Fibroblast of skin of left biceps (primary cell): ENCODE results near the gene OR51V1.
"Not testable (repeated sequence)": the region's sequence is repeated elsewhere in the genome, so short reads cannot be mapped to it uniquely, and the experiment has no call there.

Experiments
- DNase-seq, 2 experiments: peaks; one replicate each; pipeline ENCODE4 v3.0.0-alpha.2; 2013; ENCODE audit warnings: low read depth in 2 of 2

OR51V1 gene, protein sequence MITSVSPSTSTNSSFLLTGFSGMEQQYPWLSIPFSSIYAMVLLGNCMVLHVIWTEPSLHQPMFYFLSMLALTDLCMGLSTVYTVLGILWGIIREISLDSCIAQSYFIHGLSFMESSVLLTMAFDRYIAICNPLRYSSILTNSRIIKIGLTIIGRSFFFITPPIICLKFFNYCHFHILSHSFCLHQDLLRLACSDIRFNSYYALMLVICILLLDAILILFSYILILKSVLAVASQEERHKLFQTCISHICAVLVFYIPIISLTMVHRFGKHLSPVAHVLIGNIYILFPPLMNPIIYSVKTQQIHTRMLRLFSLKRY

GRCh38 chr11:5200582-5200981, at the start of gene OR51V1:
Gene OR51V1 (minus strand): TSS chr11:5200682. CDS start chr11:5200682, 0 bp downstream.
- DNase-seq: no peak

DNA sequence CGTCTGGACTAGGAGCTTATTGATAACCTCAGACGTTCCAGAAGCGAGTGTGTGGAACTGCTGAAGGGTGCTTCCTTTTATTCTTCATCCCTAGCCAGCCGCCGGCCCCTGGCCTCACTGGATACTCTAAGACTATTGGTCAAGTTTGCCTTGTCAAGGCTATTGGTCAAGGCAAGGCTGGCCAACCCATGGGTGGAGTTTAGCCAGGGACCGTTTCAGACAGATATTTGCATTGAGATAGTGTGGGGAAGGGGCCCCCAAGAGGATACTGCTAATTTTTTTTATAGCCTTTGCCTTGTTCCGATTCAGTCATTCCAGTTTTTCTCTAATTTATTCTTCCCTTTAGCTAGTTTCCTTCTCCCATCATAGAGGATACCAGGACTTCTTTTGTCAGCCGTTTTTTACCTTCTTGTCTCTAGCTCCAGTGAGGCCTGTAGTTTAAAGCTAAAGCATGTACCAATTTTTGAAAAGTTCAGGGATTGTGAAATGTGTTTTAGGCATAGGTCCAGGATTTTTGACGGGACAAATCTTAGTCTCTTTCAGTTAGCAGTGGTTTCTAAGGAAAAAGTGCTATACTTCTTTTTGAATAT, 49.4 kb upstream of the OR51V1 start, which contains the start of gene HBG1:
Gene HBG1, minus strand, starts transcription at position 51 of the 590 bp plus-strand sequence. CDS start 53 bp downstream, outside the sequence.
- DNase-seq: not testable (repeated sequence)

- DNase-seq: not testable (repeated sequence)
Observed at GRCh38 chr11:5248498-5248897, 48.0 kb upstream of the OR51V1 start.

DNA sequence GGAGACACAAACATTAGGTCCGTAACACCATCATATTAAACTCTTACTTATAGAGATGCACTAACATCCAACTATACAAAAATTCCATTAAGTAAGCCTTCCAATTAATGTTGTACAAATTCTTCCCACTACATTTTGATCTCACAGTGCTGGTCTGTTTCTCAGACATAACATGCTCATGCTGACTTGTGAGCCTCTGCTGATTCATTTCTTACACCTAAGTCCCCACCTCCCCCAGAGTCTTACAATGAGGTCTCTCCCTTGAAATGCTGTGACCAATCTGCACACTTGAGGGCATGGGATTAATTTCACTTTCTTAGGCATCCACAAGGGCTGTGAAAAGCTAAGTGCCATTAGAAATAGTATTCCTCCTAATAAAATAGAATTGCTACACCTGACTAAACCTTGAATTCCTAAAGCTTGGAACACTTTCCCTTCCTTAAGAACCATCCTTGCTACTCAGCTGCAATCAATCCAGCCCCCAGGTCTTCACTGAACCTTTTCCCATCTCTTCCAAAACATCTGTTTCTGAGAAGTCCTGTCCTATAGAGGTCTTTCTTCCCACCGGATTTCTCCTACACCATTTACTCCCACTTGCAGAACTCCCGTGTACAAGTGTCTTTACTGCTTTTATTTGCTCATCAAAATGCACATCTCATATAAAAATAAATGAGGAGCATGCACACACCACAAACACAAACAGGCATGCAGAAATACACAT, 47.1 kb upstream of the OR51V1 start:
- DNase-seq: no peak

DNA sequence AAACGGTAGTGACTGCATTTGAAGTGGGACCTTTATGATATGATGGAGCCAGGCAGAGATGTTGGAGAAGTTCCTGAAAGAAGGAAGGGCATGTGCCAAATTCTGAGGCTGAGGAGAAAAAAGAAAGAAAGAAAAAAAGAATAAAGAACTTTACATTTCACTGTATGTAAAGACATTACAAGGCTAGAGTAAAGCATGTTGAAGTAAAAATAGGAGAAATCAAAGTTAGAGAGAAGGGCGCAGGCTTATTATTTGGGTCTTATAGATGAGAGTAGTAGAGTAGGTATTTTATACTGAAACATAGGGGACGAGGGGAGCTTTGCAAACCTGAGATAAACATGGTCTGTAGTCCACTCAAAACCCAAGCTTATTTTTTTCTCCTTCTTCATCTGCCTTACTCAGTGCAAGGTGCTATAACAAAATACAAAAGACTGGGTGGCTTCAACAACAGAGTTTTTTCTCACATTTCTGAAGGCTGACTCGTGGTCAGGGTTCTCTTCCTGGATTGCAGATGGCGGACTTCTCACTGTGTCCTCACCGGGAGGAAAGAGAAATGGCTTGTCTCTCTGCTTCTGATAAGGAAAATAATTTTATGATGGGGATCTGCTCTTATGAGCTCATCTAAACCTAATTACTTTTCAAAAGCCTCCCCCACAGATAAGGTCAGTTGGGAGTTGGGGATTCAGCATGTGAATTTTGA, 46.4 kb upstream of the OR51V1 start:
- no peak for DNase-seq

- DNase-seq: no peak
Observed at GRCh38 chr11:5245155-5245554, 44.7 kb upstream of the OR51V1 start.

GRCh38 chr11:5243816-5244180, 43.3 kb upstream of the OR51V1 start:
- no peak for DNase-seq

- DNase-seq: no peak
Observed at GRCh38 chr11:5242933-5243815, 42.7 kb upstream of the OR51V1 start.

DNA sequence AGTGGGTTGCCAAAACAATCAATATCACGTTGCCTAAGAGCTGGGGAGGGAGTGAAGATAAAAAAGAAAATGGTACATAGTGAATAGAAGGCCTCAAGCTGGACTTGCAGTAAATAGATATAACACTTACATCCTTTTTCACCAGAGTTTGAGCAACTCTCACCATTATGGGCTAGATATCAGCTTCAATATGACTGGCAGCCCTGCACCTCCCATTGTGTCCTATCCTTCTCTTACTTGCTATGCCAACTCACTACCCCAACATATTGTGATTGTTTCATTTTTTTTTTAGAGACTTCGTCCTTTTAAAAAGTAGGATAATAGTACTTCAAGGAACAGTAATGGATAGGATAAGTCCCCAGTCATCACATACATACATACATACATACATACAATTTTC, 41.7 kb upstream of the OR51V1 start:
- DNase-seq: no peak

DNA sequence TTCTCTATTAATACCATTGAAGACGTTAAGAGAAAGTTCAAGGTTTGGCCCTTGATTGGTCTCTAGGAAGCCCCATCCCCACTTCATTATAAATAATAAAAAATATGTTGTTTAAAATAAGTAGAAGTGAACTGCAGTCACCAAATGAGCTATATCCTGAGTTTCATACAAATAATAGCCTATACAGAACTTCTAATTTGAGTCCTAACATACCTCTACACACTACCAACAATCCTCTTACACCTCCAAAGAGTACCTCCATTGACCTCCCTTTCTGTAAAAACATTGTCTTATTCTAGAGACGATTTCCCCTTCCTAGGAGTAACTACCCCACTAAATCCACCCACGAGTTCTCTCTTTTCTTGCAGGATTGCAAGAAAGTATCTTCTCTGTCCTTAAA, 41.0 kb upstream of the OR51V1 start:
- DNase-seq: no peak

DNA sequence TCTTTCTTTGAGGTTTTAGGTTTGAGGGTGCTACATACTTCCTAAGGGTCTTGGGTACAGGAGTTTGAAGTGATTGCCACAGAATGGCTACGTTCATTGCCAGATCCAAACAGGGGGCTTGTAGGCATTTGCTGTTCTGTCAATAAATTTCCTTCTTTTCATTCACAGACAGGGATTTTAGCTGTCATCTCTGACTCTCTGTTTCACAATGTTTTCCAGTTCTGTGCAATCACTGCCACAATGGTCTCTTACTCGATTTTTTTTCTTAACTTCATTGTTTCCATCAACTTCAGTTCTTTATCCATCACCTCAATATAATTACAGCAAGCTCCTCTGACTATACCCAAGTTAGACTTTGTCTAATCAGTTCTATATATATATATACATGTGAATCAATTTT, 40.0 kb upstream of the OR51V1 start:
- DNase-seq: no peak

DNA sequence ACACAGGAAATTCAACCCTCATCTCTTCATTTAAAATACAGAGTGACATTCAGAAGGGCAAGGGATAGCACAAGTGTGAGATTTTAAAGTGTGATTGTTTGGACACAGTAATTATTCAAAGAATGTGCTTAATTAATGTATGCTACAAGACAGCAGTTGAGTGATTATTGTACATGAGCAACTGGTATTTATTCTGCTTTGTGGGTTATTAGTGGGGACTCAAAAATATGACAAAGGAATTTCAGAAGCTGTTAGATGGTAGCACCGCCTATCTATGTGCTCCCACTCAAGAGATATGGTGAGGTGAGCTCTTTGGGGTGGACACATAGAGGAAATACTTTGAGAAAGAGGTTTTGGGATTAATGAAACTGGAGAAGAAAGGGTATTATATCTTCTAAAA, 39.6 kb upstream of the OR51V1 start:
- no peak for DNase-seq

- no peak for DNase-seq
Observed at GRCh38 chr11:5239046-5239445, 38.6 kb upstream of the OR51V1 start.

- no peak for DNase-seq
Observed at GRCh38 chr11:5238486-5238885, 38.0 kb upstream of the OR51V1 start.

DNA sequence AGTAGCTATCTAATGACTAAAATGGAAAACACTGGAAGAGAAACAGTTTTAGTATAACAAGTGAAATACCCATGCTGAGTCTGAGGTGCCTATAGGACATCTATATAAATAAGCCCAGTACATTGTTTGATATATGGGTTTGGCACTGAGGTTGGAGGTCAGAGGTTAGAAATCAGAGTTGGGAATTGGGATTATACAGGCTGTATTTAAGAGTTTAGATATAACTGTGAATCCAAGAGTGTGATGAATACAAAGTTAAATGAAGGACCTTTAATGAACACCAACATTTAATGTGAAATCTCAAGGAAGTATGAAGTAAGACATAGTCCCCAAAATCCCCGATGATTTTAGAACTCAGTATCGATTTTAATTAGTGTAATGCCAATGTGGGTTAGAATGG, 36.9 kb upstream of the OR51V1 start:
- no peak for DNase-seq

DNA sequence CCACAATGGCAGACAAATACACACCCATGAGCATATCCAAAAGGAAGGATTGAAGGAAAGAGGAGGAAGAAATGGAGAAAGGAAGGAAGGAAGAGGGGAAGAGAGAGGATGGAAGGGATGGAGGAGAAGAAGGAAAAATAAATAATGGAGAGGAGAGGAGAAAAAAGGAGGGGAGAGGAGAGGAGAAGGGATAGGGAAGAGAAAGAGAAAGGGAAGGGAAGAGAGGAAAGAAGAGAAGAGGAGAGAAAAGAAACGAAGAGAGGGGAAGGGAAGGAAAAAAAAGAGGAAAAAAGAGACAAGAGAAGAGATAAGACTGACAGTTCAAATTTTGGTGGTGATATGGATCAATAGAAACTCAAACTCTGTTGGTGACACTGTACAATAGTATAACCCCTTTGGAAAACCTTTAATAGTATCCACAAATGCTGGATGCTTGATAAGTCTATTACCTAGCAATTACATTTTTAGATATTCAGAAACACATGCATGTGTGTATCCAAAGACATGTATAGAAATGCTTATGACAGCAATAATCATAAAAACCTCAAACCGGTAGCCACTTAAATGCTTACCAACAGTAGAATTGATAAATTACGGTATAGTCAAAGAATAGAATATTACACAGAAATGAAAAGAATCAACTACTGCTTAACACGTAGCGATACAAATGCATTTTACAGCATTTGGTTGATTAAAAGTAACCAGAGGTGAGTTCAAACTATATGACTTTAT, 35.0 kb upstream of the OR51V1 start:
- no peak for DNase-seq

DNA sequence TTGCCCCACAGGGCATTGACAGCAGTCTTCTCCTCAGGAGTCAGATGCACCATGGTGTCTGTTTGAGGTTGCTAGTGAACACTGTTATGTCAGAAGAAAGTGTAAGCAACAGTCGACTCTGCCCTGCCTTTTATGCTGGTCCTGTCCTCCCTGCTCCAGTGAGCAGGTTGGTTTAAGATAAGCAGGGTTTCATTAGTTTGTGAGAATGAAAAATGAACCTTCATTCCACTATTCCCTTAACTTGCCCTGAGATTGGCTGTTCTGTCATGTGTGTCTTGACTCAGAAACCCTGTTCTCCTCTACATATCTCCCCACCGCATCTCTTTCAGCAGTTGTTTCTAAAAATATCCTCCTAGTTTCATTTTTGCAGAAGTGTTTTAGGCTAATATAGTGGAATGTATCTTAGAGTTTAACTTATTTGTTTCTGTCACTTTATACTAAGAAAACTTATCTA, 33.9 kb upstream of the OR51V1 start, which contains the start of gene HBD:
Gene HBD, minus strand, starts transcription at position 103 of the 454 bp plus-strand sequence. Its CDS starts 50 bp downstream, at position 53.
- no peak for DNase-seq

- no peak for DNase-seq
Observed at GRCh38 chr11:5233307-5233706, 32.8 kb upstream of the OR51V1 start.

- no peak for DNase-seq
Observed at GRCh38 chr11:5232821-5233220, 32.3 kb upstream of the OR51V1 start.

DNA sequence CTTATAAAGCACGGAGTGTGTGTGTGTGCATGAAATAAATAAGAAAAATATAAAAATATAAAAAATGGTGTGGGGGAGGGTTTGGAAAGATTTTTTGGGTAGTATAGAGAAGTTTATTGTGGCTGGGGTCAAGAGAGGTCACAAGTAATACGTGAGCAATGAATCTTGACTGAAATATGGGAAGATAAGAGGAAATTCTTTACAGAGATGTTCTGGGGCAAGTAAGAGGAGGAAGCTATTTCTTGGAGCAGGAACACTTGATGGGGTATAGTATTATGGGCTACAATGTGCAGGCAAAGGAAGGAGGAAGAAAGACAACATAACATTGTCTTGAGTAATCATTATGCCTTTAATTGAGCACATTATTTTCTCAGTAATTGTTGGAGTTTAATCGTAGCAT, 31.7 kb upstream of the OR51V1 start:
- no peak for DNase-seq
